ENCODE results near the gene CLEC16A.

Gene CLEC16A

DNA sequence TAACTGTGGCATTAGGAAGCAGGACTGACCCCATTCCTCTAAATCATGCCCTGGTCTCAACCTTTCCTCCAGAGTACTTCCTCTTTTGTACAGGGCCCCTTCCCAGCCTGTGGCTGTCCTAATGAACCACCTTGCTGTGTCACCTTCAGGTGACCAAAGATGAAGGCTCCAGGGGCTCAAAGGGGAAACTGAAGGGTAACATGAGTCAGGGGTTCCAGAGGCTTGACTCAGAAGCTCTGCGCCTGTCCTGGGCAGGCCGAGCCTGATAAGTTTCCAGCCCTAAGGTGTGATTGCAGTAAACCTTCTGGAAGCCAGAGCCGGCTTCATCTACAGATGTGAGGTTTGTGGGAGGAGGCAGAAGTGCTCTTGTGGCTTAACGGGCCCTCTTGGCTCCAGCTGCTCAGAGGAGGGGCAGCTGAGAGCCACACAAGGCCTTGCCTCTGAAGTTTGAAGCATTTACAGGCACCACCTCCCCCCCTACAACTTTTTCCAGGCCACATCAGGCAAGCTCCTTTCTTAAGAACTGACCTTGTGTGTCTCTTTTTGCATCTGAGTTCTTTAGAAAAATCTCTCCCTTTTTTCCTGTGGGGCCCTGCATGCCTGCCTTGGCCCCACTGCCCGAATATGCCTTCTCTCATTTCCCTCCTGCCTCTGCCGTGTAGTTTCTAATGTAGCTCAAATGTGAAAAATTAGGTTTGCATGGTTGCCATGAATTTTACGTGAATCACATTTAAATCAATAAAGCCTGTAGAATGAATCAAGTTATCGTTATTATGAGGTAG lies 149.9 kb downstream of the CLEC16A start:
- H3K4me2 ChIP-seq (ENCODE audit: insufficient read depth, low read length): peak overlapping the region; percentile 51
- H3K27me3 ChIP-seq (ENCODE audit: insufficient read depth, low read length, poor library complexity): no peaks in the 10 kb centered on the region
- H3K27ac ChIP-seq (ENCODE audit: low read length): peak overlapping the region; percentile 90
- peak overlapping the region in 1 of 2 experiments; percentile 9; a peak in 1 of 4 replicates for H3K4me3 ChIP-seq (ENCODE audit: low read depth in 1 of 2, low read length in 2 of 2)
- no peaks in the 10 kb centered on the region for H3K9me3 ChIP-seq (ENCODE audit: insufficient read depth, low read length, severe bottlenecking)
- H2AFZ ChIP-seq (ENCODE audit: low read depth, low read length): no peak overlapping the region
- H3K9ac ChIP-seq (ENCODE audit: low read depth, low read length): peak overlapping the region; percentile 61
- TF ChIP-seq, protein P1, sequence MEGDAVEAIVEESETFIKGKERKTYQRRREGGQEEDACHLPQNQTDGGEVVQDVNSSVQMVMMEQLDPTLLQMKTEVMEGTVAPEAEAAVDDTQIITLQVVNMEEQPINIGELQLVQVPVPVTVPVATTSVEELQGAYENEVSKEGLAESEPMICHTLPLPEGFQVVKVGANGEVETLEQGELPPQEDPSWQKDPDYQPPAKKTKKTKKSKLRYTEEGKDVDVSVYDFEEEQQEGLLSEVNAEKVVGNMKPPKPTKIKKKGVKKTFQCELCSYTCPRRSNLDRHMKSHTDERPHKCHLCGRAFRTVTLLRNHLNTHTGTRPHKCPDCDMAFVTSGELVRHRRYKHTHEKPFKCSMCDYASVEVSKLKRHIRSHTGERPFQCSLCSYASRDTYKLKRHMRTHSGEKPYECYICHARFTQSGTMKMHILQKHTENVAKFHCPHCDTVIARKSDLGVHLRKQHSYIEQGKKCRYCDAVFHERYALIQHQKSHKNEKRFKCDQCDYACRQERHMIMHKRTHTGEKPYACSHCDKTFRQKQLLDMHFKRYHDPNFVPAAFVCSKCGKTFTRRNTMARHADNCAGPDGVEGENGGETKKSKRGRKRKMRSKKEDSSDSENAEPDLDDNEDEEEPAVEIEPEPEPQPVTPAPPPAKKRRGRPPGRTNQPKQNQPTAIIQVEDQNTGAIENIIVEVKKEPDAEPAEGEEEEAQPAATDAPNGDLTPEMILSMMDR (IDR thresholded peaks at IDR 0.05; ENCODE audit: borderline replicate concordance, extremely low read depth, low read length, poor library complexity, severe bottlenecking): no peak
- TF ChIP-seq EZH2 (IDR thresholded peaks at IDR 0.05; ENCODE audit: borderline replicate concordance, low read depth, low read length, severe bottlenecking): no peak
- H3K4me1 ChIP-seq (ENCODE audit: insufficient read depth, low read length): peaks cover 86% of the 10 kb centered on the region
- H4K20me1 ChIP-seq (ENCODE audit: insufficient read depth, low read length): no peaks in the 10 kb centered on the region
- peaks cover 29% of the 10 kb centered on the region for H3K36me3 ChIP-seq (ENCODE audit: insufficient read depth, low read length)
- peak; percentile 90 for ATAC-seq (ENCODE audit: insufficient read depth, low read depth)
- DNase-seq: peak; percentile 94
- peaks cover 19% of the 10 kb centered on the region for H3K79me2 ChIP-seq (ENCODE audit: insufficient read depth, low read length)

GRCh38 chr16:11094857-11095565 lies 150.6 kb downstream of the CLEC16A start:
- Histone ChIP-seq H3K4me1 (ENCODE audit: insufficient read depth, low read length) (peaks cover 86% of the 10 kb centered on the region), H3K4me2 (ENCODE audit: insufficient read depth, low read length) (peak overlapping the region; percentile 51), H3K4me3 (ENCODE audit: low read depth in 1 of 2, low read length in 2 of 2) (peak overlapping the region in 1 of 2 experiments; percentile 9; a peak in 1 of 4 replicates)

DNA sequence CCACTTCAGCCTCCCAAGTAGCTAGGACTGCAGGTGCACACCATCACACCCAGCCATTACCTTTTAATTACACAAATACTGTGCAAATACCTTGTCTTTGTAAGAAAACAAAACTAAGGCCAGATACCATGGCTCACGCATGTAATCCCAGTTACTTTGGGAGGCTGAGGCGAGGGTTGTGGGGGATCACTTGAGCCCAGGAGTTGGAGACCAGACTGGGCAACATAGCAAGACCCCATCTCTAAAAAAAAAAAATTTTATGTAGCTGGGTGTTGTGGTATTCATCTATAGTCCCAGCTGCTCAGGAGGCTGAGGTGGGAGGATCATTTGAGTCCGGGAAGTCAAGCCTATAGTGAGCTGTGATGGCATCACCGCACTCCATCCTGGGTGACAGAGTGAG lies 151.6 kb downstream of the CLEC16A start:
- Histone ChIP-seq H3K4me3 (ENCODE audit: low read depth in 1 of 2, low read length in 2 of 2) (no peak overlapping the region), H2AFZ (ENCODE audit: low read depth, low read length) (no peak overlapping the region), H4K20me1 (ENCODE audit: insufficient read depth, low read length) (no peaks in the 10 kb centered on the region), H3K79me2 (ENCODE audit: insufficient read depth, low read length) (peaks cover 13% of the 10 kb centered on the region), H3K27me3 (ENCODE audit: insufficient read depth, low read length, poor library complexity) (no peaks in the 10 kb centered on the region), H3K4me1 (ENCODE audit: insufficient read depth, low read length) (peaks cover 82% of the 10 kb centered on the region), H3K9me3 (ENCODE audit: insufficient read depth, low read length, severe bottlenecking) (no peaks in the 10 kb centered on the region), H3K9ac (ENCODE audit: low read depth, low read length) (peak overlapping the region; percentile 61), H3K27ac (ENCODE audit: low read length) (peak overlapping the region; percentile 90), H3K4me2 (ENCODE audit: insufficient read depth, low read length) (no peak overlapping the region), H3K36me3 (ENCODE audit: insufficient read depth, low read length) (peaks cover 29% of the 10 kb centered on the region)
- TF ChIP-seq, protein P1 (IDR thresholded peaks at IDR 0.05; ENCODE audit: borderline replicate concordance, extremely low read depth, low read length, poor library complexity, severe bottlenecking): no peak
- TF ChIP-seq EZH2 (IDR thresholded peaks at IDR 0.05; ENCODE audit: borderline replicate concordance, low read depth, low read length, severe bottlenecking): no peak
- DNase-seq (no peak), ATAC-seq (ENCODE audit: insufficient read depth, low read depth) (no peak)

More at GRCh38 chr16:11094857-11095565, 150.6 kb downstream of the CLEC16A start:
- Histone ChIP-seq H3K9ac (ENCODE audit: low read depth, low read length) (peak overlapping the region; percentile 61), H3K27ac (ENCODE audit: low read length) (peak overlapping the region; percentile 90), H3K9me3 (ENCODE audit: insufficient read depth, low read length, severe bottlenecking) (no peaks in the 10 kb centered on the region), H3K27me3 (ENCODE audit: insufficient read depth, low read length, poor library complexity) (no peaks in the 10 kb centered on the region), H4K20me1 (ENCODE audit: insufficient read depth, low read length) (no peaks in the 10 kb centered on the region), H2AFZ (ENCODE audit: low read depth, low read length) (no peak overlapping the region), H3K79me2 (ENCODE audit: insufficient read depth, low read length) (peaks cover 18% of the 10 kb centered on the region), H3K36me3 (ENCODE audit: insufficient read depth, low read length) (peaks cover 29% of the 10 kb centered on the region)
- DNase-seq (no peak), ATAC-seq (ENCODE audit: insufficient read depth, low read depth) (peak; percentile 10)
- TF ChIP-seq EZH2 (IDR thresholded peaks at IDR 0.05; ENCODE audit: borderline replicate concordance, low read depth, low read length, severe bottlenecking): no peak
- TF ChIP-seq, protein P1 (IDR thresholded peaks at IDR 0.05; ENCODE audit: borderline replicate concordance, extremely low read depth, low read length, poor library complexity, severe bottlenecking): no peak
